GM18873 (cell line): ENCODE data around the gene FADD.
"Not testable (repeated sequence)": the region's sequence is repeated elsewhere in the genome, so short reads cannot be mapped to it uniquely, and the experiment has no call there.

Experiments used
- ATAC-seq: cut with Tn5 transposase; IDR thresholded peaks from one replicate; pipeline ENCODE4 v1.9.1; 2021; ENCODE audit warnings: mild to moderate bottlenecking, moderate library complexity, moderate number of reproducible peaks; ENCODE audit not compliant: unreplicated experiment, low FRiP score

Gene FADD

GRCh38 chr11:70176940-70177689 is 26.0 kb upstream of the FADD start:
- no peak for ATAC-seq

- ATAC-seq, result no peak
Measured at GRCh38 chr11:70180906-70181305, 22.2 kb upstream of the FADD start.

GRCh38 chr11:70182266-70182665 is 20.8 kb upstream of the FADD start:
- no peak for ATAC-seq

GRCh38 chr11:70183032-70183431 is 20.1 kb upstream of the FADD start:
- ATAC-seq, result no peak

GRCh38 chr11:70183483-70184176 is 19.5 kb upstream of the FADD start:
- no peak for ATAC-seq

- no peak for ATAC-seq
Measured at GRCh38 chr11:70184396-70184795, 18.7 kb upstream of the FADD start.

- no peak for ATAC-seq
Measured at GRCh38 chr11:70185348-70186055, 17.6 kb upstream of the FADD start.

GRCh38 chr11:70186420-70186819 is 16.7 kb upstream of the FADD start:
- no peak for ATAC-seq

GRCh38 chr11:70186936-70187335 is 16.2 kb upstream of the FADD start:
- ATAC-seq, result no peak

GRCh38 chr11:70187771-70188170 is 15.3 kb upstream of the FADD start:
- ATAC-seq, result no peak

GRCh38 chr11:70189622-70190021 is 13.5 kb upstream of the FADD start:
- no peak for ATAC-seq

- ATAC-seq, result no peak
Measured at GRCh38 chr11:70191495-70192140, 11.5 kb upstream of the FADD start.

- ATAC-seq, result no peak
Measured at GRCh38 chr11:70192666-70193410, 10.3 kb upstream of the FADD start.

- ATAC-seq, result no peak
Measured at GRCh38 chr11:70193411-70194292, 9.4 kb upstream of the FADD start.

GRCh38 chr11:70194792-70195791 is 8.0 kb upstream of the FADD start:
- ATAC-seq, result no peak

GRCh38 chr11:70200212-70200844 is 2.8 kb upstream of the FADD start:
- ATAC-seq, result no peak

- not testable (repeated sequence) for ATAC-seq
Measured at GRCh38 chr11:70201047-70201446, 2.0 kb upstream of the FADD start.
